ENCODE measurements around the gene DBI. TPM values are rescaled to one million over a fixed set of nuclear protein-coding genes. Genes with fewer than 3 reads are reported as not detected.
A peak's percentile ranks its signal among the peaks of the same experiment; 100 is the strongest.

DBI gene
- total RNA-seq, 2 experiments from 2014 or later, result 23.6 to 27.4 TPM

GRCh38 chr2:119364798-119365197 lies 2.0 kb upstream of the DBI start:
- Histone ChIP-seq H3K27ac (ENCODE audit: low read depth in 1 of 2, low read length in 2 of 2) (no peak overlapping the region), H3K27me3 (ENCODE audit: control insufficient read depth in 1 of 2, insufficient read depth in 2 of 2, low read length in 2 of 2) (no peaks in the 10 kb centered on the region), H3K4me1 (ENCODE audit: insufficient read depth, low read length) (peaks cover 41% of the 10 kb centered on the region), H3K36me3 (ENCODE audit: insufficient read depth, low read length) (peaks cover 15% of the 10 kb centered on the region), H3K9me3 (ENCODE audit: control insufficient read depth in 1 of 2, insufficient read depth in 1 of 2, low read length in 2 of 2) (no peaks in the 10 kb centered on the region), H3K4me3 (ENCODE audit: low read length) (no peak overlapping the region)
- Mint-ChIP-seq H3K36me3 (ENCODE audit: low read depth) (peaks cover 35% of the 10 kb centered on the region), H3K4me3 (peak overlapping the region; percentile 91), H3K9me3 (no peaks in the 10 kb centered on the region), H3K27me3 (no peaks in the 10 kb centered on the region), H3K4me1 (ENCODE audit: low read depth) (peaks cover 55% of the 10 kb centered on the region), H3K27ac (peak overlapping the region; percentile 89)
- no peak for TF ChIP-seq CTCF (IDR thresholded peaks at IDR 0.05)
- ChIA-PET CTCF (no interaction called here), POLR2A (interaction anchor here (1.4 kb wide), 1 partner anchor 25 kb away, joined by 3 read pairs; no protein-coding TSS in a partner anchor)
- DNase-seq, result no peak
- ATAC-seq (ENCODE audit: poor library complexity), result no peak
- intact Hi-C loops (cut with DNase I, micrococcal nuclease), result loop anchor here in 1 of 2 experiments (5.0 to 10.0 kb wide), 10 partner anchors 313 to 1552 kb away; partner anchors contain the start of genes CCDC93, DDX18, INSIG2 and RALB

GRCh38 chr2:119365436-119365835 lies 1.3 kb upstream of the DBI start:
- ChIA-PET POLR2A (interaction anchor here (1.4 kb wide), 1 partner anchor 26 kb away, joined by 3 read pairs; no protein-coding TSS in a partner anchor), CTCF (no interaction called here)
- Mint-ChIP-seq H3K27ac (peak overlapping the region; percentile 89), H3K4me3 (peak overlapping the region; percentile 91), H3K36me3 (ENCODE audit: low read depth) (peaks cover 42% of the 10 kb centered on the region), H3K9me3 (no peaks in the 10 kb centered on the region), H3K27me3 (no peaks in the 10 kb centered on the region), H3K4me1 (ENCODE audit: low read depth) (peaks cover 59% of the 10 kb centered on the region)
- intact Hi-C loops (cut with DNase I, micrococcal nuclease), result loop anchor here in 1 of 2 experiments (5.0 to 10.0 kb wide), 10 partner anchors 312 to 1553 kb away; partner anchors contain the start of genes CCDC93, DDX18, INSIG2 and RALB
- Histone ChIP-seq H3K9me3 (ENCODE audit: control insufficient read depth in 1 of 2, insufficient read depth in 1 of 2, low read length in 2 of 2) (no peaks in the 10 kb centered on the region), H3K36me3 (ENCODE audit: insufficient read depth, low read length) (peaks cover 20% of the 10 kb centered on the region), H3K4me1 (ENCODE audit: insufficient read depth, low read length) (peaks cover 41% of the 10 kb centered on the region), H3K27me3 (ENCODE audit: control insufficient read depth in 1 of 2, insufficient read depth in 2 of 2, low read length in 2 of 2) (no peaks in the 10 kb centered on the region), H3K4me3 (ENCODE audit: low read length) (peak overlapping the region; percentile 94), H3K27ac (ENCODE audit: low read depth in 1 of 2, low read length in 2 of 2) (no peak overlapping the region)
- ATAC-seq (ENCODE audit: poor library complexity) (no peak), DNase-seq (no peak)
- no peak for TF ChIP-seq CTCF (IDR thresholded peaks at IDR 0.05)

- peak overlapping the region; percentile 91 for H3K4me3 Mint-ChIP-seq
- peaks cover 28% of the 10 kb centered on the region for H3K36me3 ChIP-seq (ENCODE audit: insufficient read depth, low read length)
- H3K4me3 ChIP-seq (ENCODE audit: low read length), result peak overlapping the region; percentile 94
- H3K9me3 ChIP-seq (ENCODE audit: control insufficient read depth in 1 of 2, insufficient read depth in 1 of 2, low read length in 2 of 2), result no peaks in the 10 kb centered on the region
- H3K27ac Mint-ChIP-seq, result peak overlapping the region; percentile 89
- H3K9me3 Mint-ChIP-seq, result no peaks in the 10 kb centered on the region
- ChIA-PET POLR2A (interaction anchor here (0.8 to 1.4 kb wide), 5 partner anchors 26 to 1551 kb away, joined by 3 to 7 read pairs (median 4); partner anchors contain the start of genes DDX18 and TMEM177), CTCF (no interaction called here)
- H3K4me1 Mint-ChIP-seq (ENCODE audit: low read depth), result peaks cover 59% of the 10 kb centered on the region
- ATAC-seq (ENCODE audit: poor library complexity), result peak; percentile 4
- no peaks in the 10 kb centered on the region for H3K27me3 Mint-ChIP-seq
- no peaks in the 10 kb centered on the region for H3K27me3 ChIP-seq (ENCODE audit: control insufficient read depth in 1 of 2, insufficient read depth in 2 of 2, low read length in 2 of 2)
- peaks cover 49% of the 10 kb centered on the region for H3K36me3 Mint-ChIP-seq (ENCODE audit: low read depth)
- intact Hi-C loops (cut with DNase I, micrococcal nuclease), result loop anchor here in 1 of 2 experiments (5.0 to 10.0 kb wide), 10 partner anchors 311 to 1554 kb away; partner anchors contain the start of genes CCDC93, DDX18, INSIG2 and RALB
- TF ChIP-seq CTCF (IDR thresholded peaks at IDR 0.05), result no peak
- DNase-seq, result peak in 5 of 14 experiments; percentile 3 to 46 (median 8)
- H3K4me1 ChIP-seq (ENCODE audit: insufficient read depth, low read length), result peaks cover 41% of the 10 kb centered on the region
- H3K27ac ChIP-seq (ENCODE audit: low read depth in 1 of 2, low read length in 2 of 2), result peak overlapping the region; percentile 59 to 76
These were observed 572 bp upstream of the DBI start for GRCh38 chr2:119366161-119366648.
